ENCODE data around the gene CTDSPL2. TPM values are rescaled to one million over a fixed set of nuclear protein-coding genes. Genes with fewer than 3 reads are reported as not detected.

The CTDSPL2 gene
- total and polyA plus RNA-seq, 10 of the 15 experiments (the other 5 are each of a cell fraction or from before 2014, with no cell fraction given) = 10.7 to 77.1 (median 44.9) TPM

- TF ChIP-seq ETV6 (conservative IDR thresholded peaks at IDR 0.05 in 1 of 2, IDR thresholded peaks at IDR 0.05 in 1 of 2; ENCODE audit: borderline replicate concordance in 1 of 2, low read depth in 1 of 2) (no peak), PBX3 (IDR thresholded peaks at IDR 0.05; ENCODE audit: insufficient replicate concordance, low read depth, low read length) (no peak), KDM1A (IDR thresholded peaks at IDR 0.05; ENCODE audit: borderline replicate concordance) (no peak), RCOR1 (conservative IDR thresholded peaks at IDR 0.05; ENCODE audit: low read depth, low read length) (no peak), HDAC2 (IDR thresholded peaks at IDR 0.05) (no peak), JUND (IDR thresholded peaks at IDR 0.05; ENCODE audit: low read depth, low read length) (no peak), ZNF687 (IDR thresholded peaks at IDR 0.05) (no peak)
These were observed 108.3 kb downstream of the CTDSPL2 start (continued) for GRCh38 chr15:44535523-44536301.

Data from GM12878 (cell line).